ENCODE measurements around the gene MAGOH. TPM values are rescaled to one million over a fixed set of nuclear protein-coding genes. Genes with fewer than 3 reads are reported as not detected.

The MAGOH gene
- polyA plus RNA-seq, 4 donors = 70.3 to 116 (median 85.2) TPM

DNA sequence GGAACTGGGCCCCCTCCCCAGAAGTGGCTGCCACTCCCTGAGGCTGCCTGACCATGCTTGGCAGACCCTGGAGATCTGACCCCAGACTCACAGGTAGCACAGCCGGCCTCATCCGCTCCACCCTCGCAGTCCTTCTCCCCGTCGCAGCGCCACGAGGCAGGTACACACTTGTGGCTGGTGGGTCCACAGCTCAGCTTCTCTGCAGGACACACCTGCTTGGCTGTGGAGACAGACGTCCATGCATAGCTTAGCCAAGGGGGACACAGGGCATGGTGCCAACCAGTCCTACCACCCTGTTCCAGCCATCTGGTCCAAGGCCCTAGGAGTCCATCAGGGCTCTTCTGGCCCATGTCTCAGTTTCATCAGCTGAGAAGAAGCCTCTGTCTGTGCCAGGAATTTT, 42.2 kb upstream of the MAGOH start:
- Histone ChIP-seq H3K4me3 (ENCODE audit: low read depth in 1 of 3, low read length in 3 of 3) (no peak overlapping the region), H3K4me1 (ENCODE audit: control insufficient read depth in 3 of 3, insufficient read depth in 2 of 3, low read depth in 1 of 3, low read length in 2 of 3) (no peaks in the 10 kb centered on the region), H3K36me3 (ENCODE audit: control insufficient read depth in 3 of 3, insufficient read depth in 2 of 3, low read depth in 1 of 3, low read length in 3 of 3) (peaks cover 0 to 2% (median 0%) of the 10 kb centered on the region in 3 donors), H3K27me3 (ENCODE audit: control insufficient read depth in 3 of 3, insufficient read depth in 3 of 3, low read length in 3 of 3) (no peaks in the 10 kb centered on the region), H3K27ac (ENCODE audit: low read depth in 1 of 3, low read length in 2 of 3) (no peak overlapping the region), H3K9me3 (ENCODE audit: control insufficient read depth in 2 of 2, insufficient read depth in 1 of 2, low read depth in 1 of 2, low read length in 1 of 2) (no peaks in the 10 kb centered on the region)
- no peak for DNase-seq
- 92 to 93% (median 93%) methylated on average over 8 of the region's 8 CpGs for WGBS, 3 donors
- FAIRE-seq = no peak

DNA sequence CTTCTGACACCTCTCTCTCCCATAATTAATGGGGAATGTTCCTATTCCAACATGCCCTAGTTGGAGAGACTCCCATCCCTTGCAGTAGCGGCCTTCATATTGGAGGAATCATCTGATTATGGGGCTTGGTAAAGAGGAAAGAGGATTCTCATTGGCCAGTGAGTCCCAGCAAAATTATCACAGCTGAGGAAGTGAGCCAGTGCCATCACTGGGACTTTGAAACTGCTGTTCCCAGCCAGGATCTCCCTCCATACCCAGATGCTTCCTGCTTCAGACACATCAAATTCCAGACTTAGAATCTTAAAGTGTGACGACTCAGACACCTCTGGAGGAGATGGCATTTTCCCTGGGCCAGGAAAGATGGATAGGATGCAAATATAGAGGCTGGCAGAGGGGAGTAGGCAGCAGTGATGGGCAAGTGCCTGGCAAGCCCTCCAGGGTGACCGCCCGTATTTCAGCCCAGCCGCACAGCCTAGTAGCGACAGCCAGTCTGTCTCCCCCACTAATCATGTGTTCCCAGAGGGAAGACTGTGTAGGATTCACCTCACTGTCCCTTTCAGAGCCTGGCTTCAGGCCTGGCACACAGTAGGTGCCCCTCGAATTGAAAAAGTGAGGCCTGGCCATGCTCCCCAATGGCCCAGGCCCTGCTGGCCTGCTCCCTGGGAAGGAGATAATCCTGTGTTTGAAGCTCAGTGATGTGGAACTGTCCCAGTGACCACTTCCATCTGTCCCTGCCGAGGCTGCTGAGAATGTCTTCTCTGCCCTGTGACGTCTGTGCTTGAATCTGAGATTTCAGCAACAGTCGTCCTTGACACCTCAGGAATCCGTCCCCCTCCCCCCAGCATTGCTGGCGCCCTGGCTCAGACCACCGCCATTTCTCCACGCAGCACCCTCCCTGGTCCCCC, 41.2 kb upstream of the MAGOH start:
- WGBS, 3 donors = 82 to 90% (median 84%) methylated on average over 14 of the region's 14 CpGs
- DNase-seq = no peak
- no peak for FAIRE-seq
- no peak overlapping the region for H3K4me3 ChIP-seq (ENCODE audit: low read depth in 1 of 3, low read length in 3 of 3)
- H3K27me3 ChIP-seq (ENCODE audit: control insufficient read depth in 3 of 3, insufficient read depth in 3 of 3, low read length in 3 of 3) = peaks cover 0 to 2% (median 0%) of the 10 kb centered on the region in 3 donors
- H3K9me3 ChIP-seq (ENCODE audit: control insufficient read depth in 2 of 2, insufficient read depth in 1 of 2, low read depth in 1 of 2, low read length in 1 of 2) = no peaks in the 10 kb centered on the region
- H3K27ac ChIP-seq (ENCODE audit: low read depth in 1 of 3, low read length in 2 of 3) = no peak overlapping the region
- H3K36me3 ChIP-seq (ENCODE audit: control insufficient read depth in 3 of 3, insufficient read depth in 2 of 3, low read depth in 1 of 3, low read length in 3 of 3) = peaks cover 0 to 2% (median 0%) of the 10 kb centered on the region in 3 donors
- no peaks in the 10 kb centered on the region for H3K4me1 ChIP-seq (ENCODE audit: control insufficient read depth in 3 of 3, insufficient read depth in 2 of 3, low read depth in 1 of 3, low read length in 2 of 3)

DNA sequence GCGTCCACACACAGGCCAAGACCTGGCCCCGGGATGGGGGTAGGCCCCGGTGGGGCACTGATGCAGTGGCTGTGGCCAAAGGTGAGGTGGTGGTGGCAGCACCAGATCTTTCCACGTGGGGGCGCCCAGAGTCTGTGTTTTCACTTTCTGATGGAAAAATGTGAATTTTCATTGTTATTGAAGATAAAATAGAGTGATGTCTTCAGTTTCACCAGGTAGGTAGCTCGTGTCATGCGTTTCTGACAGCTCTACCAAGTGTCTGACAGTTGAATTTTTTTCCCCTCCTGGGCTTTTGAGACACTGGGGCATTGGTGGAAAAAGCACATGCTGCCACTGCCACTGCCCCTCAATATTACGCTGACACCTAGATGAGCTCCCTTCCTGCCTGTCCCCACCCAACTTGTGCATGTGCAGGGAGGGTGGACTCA, 40.0 kb upstream of the MAGOH start:
- H3K9me3 ChIP-seq (ENCODE audit: control insufficient read depth in 2 of 2, insufficient read depth in 1 of 2, low read depth in 1 of 2, low read length in 1 of 2) = no peaks in the 10 kb centered on the region
- peaks cover 0 to 2% (median 0%) of the 10 kb centered on the region in 3 donors for H3K27me3 ChIP-seq (ENCODE audit: control insufficient read depth in 3 of 3, insufficient read depth in 3 of 3, low read length in 3 of 3)
- H3K4me3 ChIP-seq (ENCODE audit: low read depth in 1 of 3, low read length in 3 of 3) = no peak overlapping the region
- H3K27ac ChIP-seq (ENCODE audit: low read depth in 1 of 3, low read length in 2 of 3) = no peak overlapping the region
- DNase-seq (peak; percentile 31 to 51), FAIRE-seq (no peak)
- H3K36me3 ChIP-seq (ENCODE audit: control insufficient read depth in 3 of 3, insufficient read depth in 2 of 3, low read depth in 1 of 3, low read length in 3 of 3) = no peaks in the 10 kb centered on the region
- H3K4me1 ChIP-seq (ENCODE audit: control insufficient read depth in 3 of 3, insufficient read depth in 2 of 3, low read depth in 1 of 3, low read length in 2 of 3) = no peaks in the 10 kb centered on the region
- WGBS, 3 donors = 14 to 15% (median 15%) methylated on average over 8 of the region's 8 CpGs

GRCh38 chr1:53277326-53277725, 39.0 kb upstream of the MAGOH start:
- peaks cover 0 to 2% (median 0%) of the 10 kb centered on the region in 3 donors for H3K36me3 ChIP-seq (ENCODE audit: control insufficient read depth in 3 of 3, insufficient read depth in 2 of 3, low read depth in 1 of 3, low read length in 3 of 3)
- H3K27ac ChIP-seq (ENCODE audit: low read depth in 1 of 3, low read length in 2 of 3) = no peak overlapping the region
- FAIRE-seq = no peak
- H3K4me1 ChIP-seq (ENCODE audit: control insufficient read depth in 3 of 3, insufficient read depth in 2 of 3, low read depth in 1 of 3, low read length in 2 of 3) = no peaks in the 10 kb centered on the region
- H3K27me3 ChIP-seq (ENCODE audit: control insufficient read depth in 3 of 3, insufficient read depth in 3 of 3, low read length in 3 of 3) = peaks cover 0 to 2% (median 0%) of the 10 kb centered on the region in 3 donors
- no peaks in the 10 kb centered on the region for H3K9me3 ChIP-seq (ENCODE audit: control insufficient read depth in 2 of 2, insufficient read depth in 1 of 2, low read depth in 1 of 2, low read length in 1 of 2)
- DNase-seq = no peak
- no peak overlapping the region for H3K4me3 ChIP-seq (ENCODE audit: low read depth in 1 of 3, low read length in 3 of 3)
- 97 to 99% (median 98%) methylated on average over 5 of the region's 5 CpGs for WGBS, 3 donors

GRCh38 chr1:53276902-53277281, 38.6 kb upstream of the MAGOH start:
- Histone ChIP-seq H3K4me1 (ENCODE audit: control insufficient read depth in 3 of 3, insufficient read depth in 2 of 3, low read depth in 1 of 3, low read length in 2 of 3) (no peaks in the 10 kb centered on the region), H3K9me3 (ENCODE audit: control insufficient read depth in 2 of 2, insufficient read depth in 1 of 2, low read depth in 1 of 2, low read length in 1 of 2) (no peaks in the 10 kb centered on the region)
- WGBS, 3 donors = 84 to 87% (median 84%) methylated on average over 46 of the region's 46 CpGs

GRCh38 chr1:53276153-53276901, 38.0 kb upstream of the MAGOH start:
- WGBS, 3 donors = 82 to 87% (median 82%) methylated on average over 40 to 48 of the region's 48 CpGs
- no peaks in the 10 kb centered on the region for H3K9me3 ChIP-seq (ENCODE audit: control insufficient read depth in 2 of 2, insufficient read depth in 1 of 2, low read depth in 1 of 2, low read length in 1 of 2)
- H3K36me3 ChIP-seq (ENCODE audit: control insufficient read depth in 3 of 3, insufficient read depth in 2 of 3, low read depth in 1 of 3, low read length in 3 of 3) = peaks cover 0 to 4% (median 0%) of the 10 kb centered on the region in 3 donors
- H3K27me3 ChIP-seq (ENCODE audit: control insufficient read depth in 3 of 3, insufficient read depth in 3 of 3, low read length in 3 of 3) = peaks cover 0 to 2% (median 0%) of the 10 kb centered on the region in 3 donors
- H3K4me3 ChIP-seq (ENCODE audit: low read depth in 1 of 3, low read length in 3 of 3) = no peak overlapping the region
- FAIRE-seq (no peak), DNase-seq (no peak)
- no peak overlapping the region for H3K27ac ChIP-seq (ENCODE audit: low read depth in 1 of 3, low read length in 2 of 3)
- no peaks in the 10 kb centered on the region for H3K4me1 ChIP-seq (ENCODE audit: control insufficient read depth in 3 of 3, insufficient read depth in 2 of 3, low read depth in 1 of 3, low read length in 2 of 3)

More at GRCh38 chr1:53276902-53277281, 38.6 kb upstream of the MAGOH start:
- no peak for DNase-seq
- Histone ChIP-seq H3K27ac (ENCODE audit: low read depth in 1 of 3, low read length in 2 of 3) (no peak overlapping the region), H3K4me3 (ENCODE audit: low read depth in 1 of 3, low read length in 3 of 3) (no peak overlapping the region), H3K36me3 (ENCODE audit: control insufficient read depth in 3 of 3, insufficient read depth in 2 of 3, low read depth in 1 of 3, low read length in 3 of 3) (peaks cover 0 to 4% (median 0%) of the 10 kb centered on the region in 3 donors), H3K27me3 (ENCODE audit: control insufficient read depth in 3 of 3, insufficient read depth in 3 of 3, low read length in 3 of 3) (peaks cover 0 to 2% (median 0%) of the 10 kb centered on the region in 3 donors)
- FAIRE-seq = no peak

DNA sequence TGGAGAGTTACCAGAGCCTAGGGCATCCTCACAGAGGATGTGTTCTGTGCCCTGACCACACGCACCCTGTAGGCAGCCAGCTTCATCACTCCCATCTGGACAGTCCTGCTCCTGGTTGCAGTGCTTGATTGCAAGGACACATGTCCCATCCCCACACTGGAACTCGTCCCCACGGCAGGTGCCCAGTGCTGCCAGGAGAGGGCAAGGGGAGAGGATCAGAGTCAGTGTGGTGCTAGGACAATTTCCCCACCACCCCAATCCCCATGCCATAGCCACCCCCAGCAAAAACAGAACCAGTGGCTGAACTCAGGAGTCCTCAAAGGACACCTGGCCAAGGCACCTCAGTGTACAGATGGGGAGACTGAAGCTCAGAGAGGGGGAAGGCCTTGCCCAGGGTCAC, 37.2 kb upstream of the MAGOH start:
- no peak overlapping the region for H3K27ac ChIP-seq (ENCODE audit: low read depth in 1 of 3, low read length in 2 of 3)
- FAIRE-seq (no peak), DNase-seq (no peak)
- whole genome bisulfite sequencing, 3 donors = 79 to 95% (median 92%) methylated on average over 3 of the region's 3 CpGs
- no peak overlapping the region for H3K4me3 ChIP-seq (ENCODE audit: low read depth in 1 of 3, low read length in 3 of 3)
- H3K27me3 ChIP-seq (ENCODE audit: control insufficient read depth in 3 of 3, insufficient read depth in 3 of 3, low read length in 3 of 3) = peaks cover 0 to 2% (median 0%) of the 10 kb centered on the region in 3 donors
- peaks cover 0 to 4% (median 0%) of the 10 kb centered on the region in 3 donors for H3K36me3 ChIP-seq (ENCODE audit: control insufficient read depth in 3 of 3, insufficient read depth in 2 of 3, low read depth in 1 of 3, low read length in 3 of 3)
- H3K4me1 ChIP-seq (ENCODE audit: control insufficient read depth in 3 of 3, insufficient read depth in 2 of 3, low read depth in 1 of 3, low read length in 2 of 3) = no peaks in the 10 kb centered on the region
- H3K9me3 ChIP-seq (ENCODE audit: control insufficient read depth in 2 of 2, insufficient read depth in 1 of 2, low read depth in 1 of 2, low read length in 1 of 2) = peaks cover 0 to 5% of the 10 kb centered on the region in 2 donors

DNA sequence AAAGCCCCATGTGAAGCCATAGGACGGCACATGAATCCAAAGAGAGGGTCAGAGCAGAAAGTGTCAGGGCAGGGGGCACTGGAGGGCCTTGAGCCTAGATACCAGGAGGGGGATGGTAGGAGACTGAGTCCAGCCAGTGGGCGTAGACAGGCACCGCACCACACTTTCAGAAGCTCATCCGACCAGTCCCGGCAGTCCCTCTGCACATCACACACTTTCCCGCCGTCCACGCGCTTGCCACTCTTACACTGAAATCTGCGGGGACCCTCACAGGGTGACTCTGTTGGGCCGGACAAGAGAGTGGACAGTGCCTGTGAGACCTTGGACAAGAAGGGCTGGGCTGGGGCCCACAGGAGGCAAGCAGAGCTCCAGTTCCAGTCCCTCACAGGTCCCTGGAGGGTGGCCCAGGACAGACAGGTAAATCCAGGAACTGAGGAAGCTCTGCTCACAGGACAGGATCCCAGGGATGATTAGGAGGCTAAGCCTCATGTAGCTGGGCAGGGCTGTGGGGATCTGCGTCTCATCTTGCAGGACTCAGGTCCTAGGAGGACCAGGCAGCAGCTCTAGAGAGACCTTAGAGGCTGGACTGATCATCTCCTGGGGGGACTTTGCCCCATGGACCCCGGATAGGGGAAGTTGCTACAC, 36.3 kb upstream of the MAGOH start:
- H3K4me3 ChIP-seq (ENCODE audit: low read depth in 1 of 3, low read length in 3 of 3) = no peak overlapping the region
- no peaks in the 10 kb centered on the region for H3K4me1 ChIP-seq (ENCODE audit: control insufficient read depth in 3 of 3, insufficient read depth in 2 of 3, low read depth in 1 of 3, low read length in 2 of 3)
- peaks cover 0 to 2% (median 0%) of the 10 kb centered on the region in 3 donors for H3K27me3 ChIP-seq (ENCODE audit: control insufficient read depth in 3 of 3, insufficient read depth in 3 of 3, low read length in 3 of 3)
- peaks cover 0 to 4% (median 0%) of the 10 kb centered on the region in 3 donors for H3K36me3 ChIP-seq (ENCODE audit: control insufficient read depth in 3 of 3, insufficient read depth in 2 of 3, low read depth in 1 of 3, low read length in 3 of 3)
- WGBS, 3 donors = 90 to 94% (median 91%) methylated on average over 11 to 13 of the region's 13 CpGs
- no peak overlapping the region for H3K27ac ChIP-seq (ENCODE audit: low read depth in 1 of 3, low read length in 2 of 3)
- DNase-seq = no peak
- no peak for FAIRE-seq
- peaks cover 0 to 5% of the 10 kb centered on the region in 2 donors for H3K9me3 ChIP-seq (ENCODE audit: control insufficient read depth in 2 of 2, insufficient read depth in 1 of 2, low read depth in 1 of 2, low read length in 1 of 2)

All from small intestine (tissue), 7 donors.